Measurements from ENCODE around the gene ASB6.
"Not testable (repeated sequence)": the region's sequence is repeated elsewhere in the genome, so short reads cannot be mapped to it uniquely, and the experiment has no call there.

Gene ASB6

GRCh38 chr9:129601082-129601674, 40.8 kb downstream of the ASB6 start:
- Histone ChIP-seq H3K36me3 (ENCODE audit: control insufficient read depth in 2 of 2, insufficient read depth in 2 of 2, low read length in 2 of 2) (no peaks in the 10 kb centered on the region), H3K4me1 (ENCODE audit: control insufficient read depth in 2 of 2, insufficient read depth in 2 of 2, low read length in 2 of 2) (peaks cover 9 to 14% of the 10 kb centered on the region in 2 donors), H3K27ac (ENCODE audit: low read depth in 2 of 2, low read length in 2 of 2) (no peak overlapping the region), H3K27me3 (ENCODE audit: control insufficient read depth in 2 of 2, insufficient read depth in 2 of 2, low read length in 2 of 2) (no peaks in the 10 kb centered on the region), H3K4me3 (ENCODE audit: low read length in 2 of 2) (no peak overlapping the region), H3K9ac (ENCODE audit: low read depth in 1 of 2, low read length in 2 of 2) (no peak overlapping the region), H3K9me3 (ENCODE audit: control insufficient read depth in 2 of 2, low read length in 2 of 2) (no peaks in the 10 kb centered on the region)

- Histone ChIP-seq H3K4me1 (ENCODE audit: control insufficient read depth in 2 of 2, insufficient read depth in 2 of 2, low read length in 2 of 2) (peaks cover 9 to 14% of the 10 kb centered on the region in 2 donors), H3K27me3 (ENCODE audit: control insufficient read depth in 2 of 2, insufficient read depth in 2 of 2, low read length in 2 of 2) (no peaks in the 10 kb centered on the region), H3K9ac (ENCODE audit: low read depth in 1 of 2, low read length in 2 of 2) (peak overlapping the region; percentile 56 to 59), H3K4me3 (ENCODE audit: low read length in 2 of 2) (peak overlapping the region; percentile 48 to 62), H3K9me3 (ENCODE audit: control insufficient read depth in 2 of 2, low read length in 2 of 2) (no peaks in the 10 kb centered on the region), H3K36me3 (ENCODE audit: control insufficient read depth in 2 of 2, insufficient read depth in 2 of 2, low read length in 2 of 2) (no peaks in the 10 kb centered on the region), H3K27ac (ENCODE audit: low read depth in 2 of 2, low read length in 2 of 2) (peak overlapping the region; percentile 75 to 79)
These were observed 43.8 kb downstream of the ASB6 start for GRCh38 chr9:129598089-129598596.

- Histone ChIP-seq H3K36me3 (ENCODE audit: control insufficient read depth in 2 of 2, insufficient read depth in 2 of 2, low read length in 2 of 2) (no peaks in the 10 kb centered on the region), H3K9ac (ENCODE audit: low read depth in 1 of 2, low read length in 2 of 2) (peak overlapping the region; percentile 56 to 59), H3K4me1 (ENCODE audit: control insufficient read depth in 2 of 2, insufficient read depth in 2 of 2, low read length in 2 of 2) (peaks cover 9 to 11% of the 10 kb centered on the region in 2 donors), H3K27ac (ENCODE audit: low read depth in 2 of 2, low read length in 2 of 2) (peak overlapping the region; percentile 75 to 79), H3K9me3 (ENCODE audit: control insufficient read depth in 2 of 2, low read length in 2 of 2) (no peaks in the 10 kb centered on the region), H3K4me3 (ENCODE audit: low read length in 2 of 2) (peak overlapping the region; percentile 54 to 62), H3K27me3 (ENCODE audit: control insufficient read depth in 2 of 2, insufficient read depth in 2 of 2, low read length in 2 of 2) (no peaks in the 10 kb centered on the region)
These were observed 44.4 kb downstream of the ASB6 start for GRCh38 chr9:129597355-129598088.

GRCh38 chr9:129596541-129597331, 45.2 kb downstream of the ASB6 start:
- Histone ChIP-seq H3K27ac (ENCODE audit: low read depth in 2 of 2, low read length in 2 of 2) (peak overlapping the region; percentile 75 to 79), H3K27me3 (ENCODE audit: control insufficient read depth in 2 of 2, insufficient read depth in 2 of 2, low read length in 2 of 2) (no peaks in the 10 kb centered on the region), H3K9me3 (ENCODE audit: control insufficient read depth in 2 of 2, low read length in 2 of 2) (no peaks in the 10 kb centered on the region), H3K36me3 (ENCODE audit: control insufficient read depth in 2 of 2, insufficient read depth in 2 of 2, low read length in 2 of 2) (no peaks in the 10 kb centered on the region), H3K4me1 (ENCODE audit: control insufficient read depth in 2 of 2, insufficient read depth in 2 of 2, low read length in 2 of 2) (peaks cover 9 to 11% of the 10 kb centered on the region in 2 donors), H3K9ac (ENCODE audit: low read depth in 1 of 2, low read length in 2 of 2) (peak overlapping the region; percentile 2 to 57), H3K4me3 (ENCODE audit: low read length in 2 of 2) (peak overlapping the region; percentile 50 to 54)

GRCh38 chr9:129595903-129596540, 45.9 kb downstream of the ASB6 start:
- Histone ChIP-seq H3K4me1 (ENCODE audit: control insufficient read depth in 2 of 2, insufficient read depth in 2 of 2, low read length in 2 of 2) (peaks cover 9 to 11% of the 10 kb centered on the region in 2 donors), H3K4me3 (ENCODE audit: low read length in 2 of 2) (no peak overlapping the region), H3K36me3 (ENCODE audit: control insufficient read depth in 2 of 2, insufficient read depth in 2 of 2, low read length in 2 of 2) (no peaks in the 10 kb centered on the region), H3K9ac (ENCODE audit: low read depth in 1 of 2, low read length in 2 of 2) (no peak overlapping the region), H3K27me3 (ENCODE audit: control insufficient read depth in 2 of 2, insufficient read depth in 2 of 2, low read length in 2 of 2) (no peaks in the 10 kb centered on the region), H3K27ac (ENCODE audit: low read depth in 2 of 2, low read length in 2 of 2) (peak overlapping the region in 1 of 2 donors; percentile 79), H3K9me3 (ENCODE audit: control insufficient read depth in 2 of 2, low read length in 2 of 2) (no peaks in the 10 kb centered on the region)

- Histone ChIP-seq H3K9ac (ENCODE audit: low read depth in 1 of 2, low read length in 2 of 2) (no peak overlapping the region), H3K4me3 (ENCODE audit: low read length in 2 of 2) (no peak overlapping the region), H3K27ac (ENCODE audit: low read depth in 2 of 2, low read length in 2 of 2) (no peak overlapping the region)
These were observed 46.6 kb downstream of the ASB6 start for GRCh38 chr9:129595311-129595741.

GRCh38 chr9:129594632-129595031, 47.3 kb downstream of the ASB6 start:
- Histone ChIP-seq H3K4me1 (ENCODE audit: control insufficient read depth in 2 of 2, insufficient read depth in 2 of 2, low read length in 2 of 2) (peaks cover 9 to 11% of the 10 kb centered on the region in 2 donors), H3K27ac (ENCODE audit: low read depth in 2 of 2, low read length in 2 of 2) (no peak overlapping the region), H3K27me3 (ENCODE audit: control insufficient read depth in 2 of 2, insufficient read depth in 2 of 2, low read length in 2 of 2) (no peaks in the 10 kb centered on the region), H3K9ac (ENCODE audit: low read depth in 1 of 2, low read length in 2 of 2) (no peak overlapping the region), H3K36me3 (ENCODE audit: control insufficient read depth in 2 of 2, insufficient read depth in 2 of 2, low read length in 2 of 2) (no peaks in the 10 kb centered on the region), H3K9me3 (ENCODE audit: control insufficient read depth in 2 of 2, low read length in 2 of 2) (no peaks in the 10 kb centered on the region), H3K4me3 (ENCODE audit: low read length in 2 of 2) (no peak overlapping the region)

More at GRCh38 chr9:129595311-129595741, 46.6 kb downstream of the ASB6 start:
- no peaks in the 10 kb centered on the region for H3K27me3 ChIP-seq (ENCODE audit: control insufficient read depth in 2 of 2, insufficient read depth in 2 of 2, low read length in 2 of 2)
- peaks cover 9 to 11% of the 10 kb centered on the region in 2 donors for H3K4me1 ChIP-seq (ENCODE audit: control insufficient read depth in 2 of 2, insufficient read depth in 2 of 2, low read length in 2 of 2)
- H3K36me3 ChIP-seq (ENCODE audit: control insufficient read depth in 2 of 2, insufficient read depth in 2 of 2, low read length in 2 of 2), result no peaks in the 10 kb centered on the region
- H3K9me3 ChIP-seq (ENCODE audit: control insufficient read depth in 2 of 2, low read length in 2 of 2), result no peaks in the 10 kb centered on the region

- H3K27ac ChIP-seq (ENCODE audit: low read depth in 2 of 2, low read length in 2 of 2); H3K36me3 ChIP-seq (ENCODE audit: control insufficient read depth in 2 of 2, insufficient read depth in 2 of 2, low read length in 2 of 2); H3K4me1 ChIP-seq (ENCODE audit: control insufficient read depth in 2 of 2, insufficient read depth in 2 of 2, low read length in 2 of 2); H3K4me3 ChIP-seq (ENCODE audit: low read length in 2 of 2); H3K9me3 ChIP-seq (ENCODE audit: control insufficient read depth in 2 of 2, low read length in 2 of 2); H3K9ac ChIP-seq (ENCODE audit: low read depth in 1 of 2, low read length in 2 of 2); H3K27me3 ChIP-seq (ENCODE audit: control insufficient read depth in 2 of 2, insufficient read depth in 2 of 2, low read length in 2 of 2): not testable (repeated sequence)
These were observed 49.2 kb downstream of the ASB6 start for GRCh38 chr9:129592790-129593189.

- Histone ChIP-seq H3K4me1 (ENCODE audit: control insufficient read depth in 2 of 2, insufficient read depth in 2 of 2, low read length in 2 of 2) (no peaks in the 10 kb centered on the region), H3K4me3 (ENCODE audit: low read length in 2 of 2) (no peak overlapping the region), H3K36me3 (ENCODE audit: control insufficient read depth in 2 of 2, insufficient read depth in 2 of 2, low read length in 2 of 2) (no peaks in the 10 kb centered on the region), H3K27ac (ENCODE audit: low read depth in 2 of 2, low read length in 2 of 2) (no peak overlapping the region), H3K9me3 (ENCODE audit: control insufficient read depth in 2 of 2, low read length in 2 of 2) (no peaks in the 10 kb centered on the region), H3K9ac (ENCODE audit: low read depth in 1 of 2, low read length in 2 of 2) (no peak overlapping the region), H3K27me3 (ENCODE audit: control insufficient read depth in 2 of 2, insufficient read depth in 2 of 2, low read length in 2 of 2) (no peaks in the 10 kb centered on the region)
These were observed 50.0 kb downstream of the ASB6 start for GRCh38 chr9:129591916-129592315.
